Stromal cell of bone marrow (primary cell): ENCODE results near the gene CRTC1.

Experiments used
- DNase-seq: peaks from one replicate; pipeline ENCODE4 v3.0.0-alpha.2; 2012; ENCODE audit warnings: low read depth

The CRTC1 gene

GRCh38 chr19:18770663-18771327, 87.3 kb downstream of the CRTC1 start:
- no peak for DNase-seq

DNA sequence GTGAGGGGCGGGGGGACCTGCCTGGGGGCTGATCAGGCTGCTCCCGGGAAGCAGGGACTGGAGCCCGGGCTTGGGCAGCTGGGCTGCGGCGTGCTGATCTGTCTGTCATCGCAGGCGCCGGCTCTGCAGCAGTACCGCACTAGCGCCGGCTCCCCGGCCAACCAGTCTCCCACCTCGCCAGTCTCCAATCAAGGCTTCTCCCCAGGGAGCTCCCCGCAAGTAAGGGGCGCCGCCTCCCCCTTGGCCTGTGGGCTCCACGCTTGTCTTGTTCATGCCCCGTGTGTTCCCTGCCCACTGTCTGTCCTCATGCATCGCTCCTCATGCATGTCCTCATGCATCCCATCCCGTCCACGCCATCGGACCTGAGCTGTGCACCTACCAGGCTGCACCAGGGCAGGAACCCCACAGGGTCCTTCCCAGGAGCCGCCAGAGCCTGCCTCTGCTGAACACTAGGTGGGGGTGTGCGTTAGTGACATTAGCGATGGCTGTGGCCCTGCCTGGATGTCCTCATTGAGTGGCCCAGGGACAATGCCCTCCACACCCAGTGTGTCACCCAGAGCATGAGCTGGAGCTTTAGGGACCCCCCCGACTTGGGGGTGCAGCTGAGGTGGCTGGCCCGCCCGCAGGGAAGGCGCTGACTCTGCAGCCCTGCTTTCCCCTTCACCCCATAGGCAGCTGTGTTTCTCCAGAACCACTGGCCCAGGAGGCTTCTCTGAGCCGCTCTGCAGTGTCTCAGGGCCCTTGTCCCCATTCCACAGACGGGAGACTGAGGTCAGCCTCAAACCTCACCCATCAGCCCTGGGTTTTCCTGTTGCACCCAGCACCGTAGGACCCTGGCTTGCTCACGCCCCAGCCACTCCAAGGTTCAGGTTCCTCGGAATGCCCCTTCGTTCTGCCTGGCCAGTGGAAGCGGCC, 88.1 kb downstream of the CRTC1 start:
- DNase-seq = no peak

DNA sequence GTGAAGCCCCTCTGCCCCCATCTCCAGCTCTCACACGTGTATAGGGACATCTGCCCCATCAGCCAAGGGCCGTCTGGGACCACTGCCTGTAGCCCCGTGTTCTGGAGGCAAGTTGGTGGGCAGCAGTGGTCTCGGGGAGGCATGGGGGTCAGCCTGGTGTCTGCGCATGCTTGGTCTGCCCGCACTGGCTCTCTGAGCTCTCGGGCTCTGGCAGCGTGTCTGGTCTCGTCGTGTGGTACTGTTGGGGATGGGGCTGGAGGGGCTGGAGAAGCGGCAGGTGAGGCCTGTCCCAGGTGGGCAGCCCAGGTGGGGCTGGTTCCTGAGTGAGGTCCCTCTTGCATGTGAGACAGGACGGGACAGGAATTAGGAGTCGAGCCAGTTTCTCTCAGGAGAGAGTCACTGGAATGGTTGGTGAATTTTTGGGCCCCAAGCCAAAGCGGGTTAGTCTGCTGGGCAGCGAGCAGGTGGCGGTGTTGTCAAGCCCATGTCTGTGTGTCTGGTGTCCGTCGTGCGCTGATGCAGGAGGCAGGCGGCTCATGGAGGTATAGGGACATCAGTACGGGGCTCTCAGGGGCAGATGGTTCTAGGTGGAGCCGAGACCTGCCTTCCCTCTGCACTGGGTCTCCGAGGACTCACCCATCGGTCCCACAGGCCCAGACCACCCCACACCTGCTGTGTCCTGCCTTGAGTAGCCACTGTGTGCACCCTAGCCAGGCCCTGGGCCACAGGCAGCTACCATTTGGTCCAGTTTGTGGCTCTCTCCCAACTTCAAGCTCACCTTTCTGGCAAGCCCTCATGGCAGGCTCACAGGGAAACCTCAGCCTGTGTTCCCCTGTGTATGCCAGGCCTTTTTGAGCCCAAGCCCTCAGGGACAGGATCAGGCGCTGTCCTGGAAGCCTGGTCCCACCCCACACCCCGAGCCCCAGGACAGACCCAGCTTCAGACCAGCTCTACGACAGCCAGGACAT, 89.4 kb downstream of the CRTC1 start:
- DNase-seq = no peak

DNA sequence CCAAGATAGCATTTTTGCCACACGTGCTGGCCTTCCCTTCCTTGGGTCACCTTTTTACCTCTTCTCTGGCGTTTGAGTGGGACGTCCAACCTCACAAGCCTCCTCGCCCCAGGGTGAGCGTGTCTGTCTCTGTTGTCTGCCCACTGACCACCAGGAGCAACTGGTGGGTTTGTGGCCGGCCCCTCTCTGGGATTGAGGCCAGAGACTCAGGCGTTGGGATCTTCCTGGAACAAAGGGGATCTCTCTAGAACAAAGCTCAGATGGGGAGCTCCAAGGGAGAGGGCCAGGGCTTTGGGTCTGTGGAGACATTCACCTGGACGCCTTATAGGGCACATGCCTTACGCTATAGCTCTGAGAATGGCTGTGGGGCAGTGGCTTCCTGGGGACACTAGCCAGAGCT, 90.2 kb downstream of the CRTC1 start:
- no peak for DNase-seq

DNA sequence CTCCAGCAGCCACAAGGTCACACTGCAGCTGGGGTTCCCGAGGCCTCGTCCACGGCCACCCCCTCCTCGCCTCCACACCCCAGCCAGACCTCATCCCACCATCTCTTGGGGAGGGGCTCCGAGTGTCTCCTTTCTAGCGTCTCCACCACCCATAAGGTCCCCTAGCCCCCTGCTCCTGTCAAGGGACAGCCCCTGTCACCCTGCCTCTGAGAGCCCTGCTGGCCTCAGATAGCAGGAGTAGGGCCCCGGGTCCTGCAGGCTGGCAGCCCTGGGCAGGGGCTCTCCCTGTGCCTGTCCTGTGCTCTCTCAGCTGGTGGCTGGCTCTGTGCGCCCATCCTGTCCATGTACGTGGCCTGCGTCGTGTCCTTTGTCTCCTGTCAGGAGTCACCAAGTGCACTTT, 90.6 kb downstream of the CRTC1 start:
- no peak for DNase-seq

- no peak for DNase-seq
Observed at GRCh38 chr19:18774782-18775444, 91.4 kb downstream of the CRTC1 start.

- no peak for DNase-seq
Observed at GRCh38 chr19:18775586-18776287, 92.3 kb downstream of the CRTC1 start.

DNA sequence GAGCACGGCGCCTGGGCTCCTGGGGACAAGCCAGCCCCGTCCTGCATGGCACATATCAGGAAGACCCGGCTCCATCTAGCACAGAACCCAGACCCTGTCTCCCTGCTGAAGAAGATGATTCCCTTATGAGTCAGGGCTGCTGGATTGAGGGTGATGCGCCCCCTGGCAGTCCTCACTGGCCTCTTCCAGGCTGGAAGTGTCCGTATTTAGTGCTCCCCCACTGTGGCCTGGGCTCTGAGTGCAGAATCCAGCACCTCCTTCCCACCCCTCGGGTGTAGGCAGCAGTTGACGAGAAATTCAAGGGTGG, 92.8 kb downstream of the CRTC1 start:
- DNase-seq = no peak

DNA sequence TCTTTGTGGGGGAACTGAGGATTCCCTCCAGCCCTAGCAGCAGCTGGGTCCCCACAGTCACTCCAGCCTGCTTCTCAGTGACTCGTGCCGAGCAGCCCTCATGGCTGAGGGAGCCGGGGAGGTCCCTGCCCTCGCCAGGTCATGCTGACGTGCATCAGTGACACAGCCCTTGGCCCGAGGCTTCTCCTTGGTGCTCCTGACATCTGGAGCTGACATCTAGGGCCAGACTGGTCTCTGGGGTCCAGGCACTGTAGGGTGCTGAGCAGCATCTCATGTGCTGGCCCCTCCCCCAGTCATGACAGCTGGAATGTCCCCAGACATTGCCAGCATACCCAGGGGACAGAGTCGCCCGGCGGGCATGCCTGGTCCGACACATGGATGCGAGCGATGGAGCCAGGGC, 93.3 kb downstream of the CRTC1 start:
- DNase-seq = no peak

- no peak for DNase-seq
Observed at GRCh38 chr19:18777301-18778075, 94.0 kb downstream of the CRTC1 start.

DNA sequence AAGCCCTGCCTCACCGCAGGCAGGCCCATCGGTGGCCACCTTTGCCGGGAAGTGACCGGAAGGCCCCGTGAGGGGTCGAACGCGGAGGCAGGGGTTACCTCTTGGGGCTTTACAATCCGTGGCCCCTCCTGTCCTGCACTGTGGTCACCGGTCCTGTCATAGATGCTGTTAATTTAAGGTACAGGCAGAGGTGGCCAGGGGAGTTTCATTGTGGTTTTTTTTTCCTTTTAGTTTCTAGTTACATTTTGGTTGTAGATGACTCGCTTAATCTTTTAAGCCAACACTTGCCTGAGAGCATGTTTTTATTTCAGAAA, 94.6 kb downstream of the CRTC1 start:
- no peak for DNase-seq

DNA sequence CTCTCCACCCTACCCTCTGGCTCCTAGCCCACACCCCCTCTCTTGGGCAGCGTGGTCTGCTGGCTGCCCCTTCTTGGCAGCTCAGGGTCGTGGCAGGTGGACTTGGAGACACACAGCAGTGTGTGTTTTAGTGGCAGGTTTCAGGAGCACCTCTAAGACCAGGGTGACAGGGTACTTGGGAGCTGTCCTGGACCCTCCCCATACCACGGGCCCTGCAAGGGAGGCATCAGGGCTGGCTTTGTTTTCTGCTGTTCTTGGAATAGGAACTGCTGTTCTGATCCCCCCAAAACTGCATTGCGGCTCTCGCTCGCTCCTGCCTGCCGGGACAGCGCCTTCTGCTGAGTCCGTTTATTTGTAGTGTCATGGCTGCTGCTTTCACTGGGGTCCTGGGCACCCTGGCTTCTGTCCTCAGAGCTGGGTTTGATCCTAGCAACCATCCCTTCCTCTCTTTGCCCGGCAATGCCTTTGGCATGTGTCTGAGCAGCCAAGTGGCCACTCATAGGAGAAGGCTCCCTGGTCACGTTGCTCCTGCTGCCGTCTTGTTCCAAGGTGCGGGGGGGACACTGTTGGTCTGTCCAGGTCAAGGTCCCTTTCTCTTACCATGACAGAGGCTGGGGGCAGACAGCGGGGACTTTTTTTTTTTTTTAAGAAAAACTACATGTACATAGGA, 95.5 kb downstream of the CRTC1 start:
- no peak for DNase-seq

DNA sequence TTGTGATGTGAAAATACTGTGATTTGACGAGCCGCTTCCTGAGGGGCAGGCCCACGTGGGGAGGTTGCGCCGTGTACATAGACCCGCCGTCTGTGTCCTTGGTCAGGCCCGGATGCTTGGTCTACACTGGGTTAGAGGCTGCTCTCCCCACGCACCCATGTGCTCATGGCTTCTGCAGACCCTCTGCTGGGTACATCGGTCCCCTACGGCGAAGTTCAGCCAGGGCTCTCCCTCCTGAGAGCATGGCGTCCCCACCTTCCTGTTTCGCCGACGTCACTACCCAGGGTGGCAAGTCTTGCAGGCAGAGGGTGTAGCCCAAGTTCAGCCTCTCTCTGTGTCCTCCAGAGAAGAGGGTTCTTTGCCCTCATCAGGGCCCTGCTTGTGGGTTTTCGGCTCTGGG, 96.6 kb downstream of the CRTC1 start:
- DNase-seq = no peak

- DNase-seq = no peak
Observed at GRCh38 chr19:18780631-18781030, 97.2 kb downstream of the CRTC1 start.

- DNase-seq = no peak
Observed at GRCh38 chr19:18781047-18781600, 97.6 kb downstream of the CRTC1 start.

DNA sequence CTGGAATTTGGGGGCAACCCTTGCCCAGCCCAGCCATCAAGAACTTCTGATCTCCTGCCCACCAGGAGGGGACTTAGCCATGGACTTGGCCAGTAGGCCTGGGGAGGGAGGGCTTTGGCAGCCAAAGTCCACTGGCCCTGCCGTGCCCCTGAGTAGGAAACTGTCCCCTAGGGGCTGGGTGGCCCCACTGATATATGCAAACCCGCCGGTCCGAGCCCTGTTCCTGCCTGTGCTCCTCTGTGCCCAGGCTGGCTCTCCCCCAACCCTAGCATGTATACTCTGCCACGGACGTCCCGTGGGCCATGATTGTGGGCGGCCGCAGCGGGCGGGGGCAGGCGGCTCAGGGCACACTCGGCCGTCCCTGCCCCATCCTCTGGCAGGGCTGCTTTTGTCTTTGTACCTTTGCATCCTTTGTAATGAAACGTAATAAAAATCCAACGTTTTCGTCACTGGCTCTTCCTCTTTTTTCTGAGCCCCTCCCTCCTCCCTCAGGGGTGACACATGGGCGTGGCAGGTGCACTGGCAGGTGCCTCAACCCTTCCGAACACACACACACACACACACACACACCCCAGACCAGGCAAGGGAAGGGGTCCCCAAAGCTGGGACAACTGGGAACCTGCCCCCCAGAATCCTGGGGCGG, 98.5 kb downstream of the CRTC1 start:
- DNase-seq = no peak

DNA sequence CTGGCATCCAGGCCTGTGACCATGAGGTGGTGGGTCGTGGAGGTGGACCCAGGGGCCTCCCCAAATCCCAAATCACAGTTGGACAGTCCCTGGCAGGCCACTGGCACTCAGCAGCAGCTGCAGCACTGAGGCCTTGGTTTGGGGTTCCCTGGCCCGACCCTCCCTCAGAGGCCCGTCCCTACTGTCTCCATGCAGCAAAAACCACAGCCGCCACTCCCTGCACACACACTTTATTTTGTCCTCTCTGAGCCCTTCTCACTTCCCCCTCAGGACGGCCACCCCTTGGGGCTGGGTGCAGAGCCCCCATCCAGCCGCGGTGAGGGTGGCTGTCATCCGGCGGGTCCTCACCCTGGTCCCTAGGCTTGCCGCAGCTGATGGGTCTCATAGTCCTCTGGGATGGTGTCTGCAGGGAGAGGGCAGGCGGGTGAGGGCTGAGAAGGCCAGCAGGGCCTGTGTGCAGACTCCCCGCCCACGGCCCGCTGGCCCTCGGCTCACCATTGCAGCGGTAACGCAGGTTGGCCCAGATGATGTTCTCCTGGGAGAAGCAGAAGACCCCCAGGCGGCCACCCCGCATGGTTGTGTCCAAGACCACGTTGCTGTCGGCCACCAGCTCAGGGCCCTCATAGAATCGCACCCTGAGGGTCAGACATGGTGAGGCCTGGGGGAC, 99.2 kb downstream of the CRTC1 start:
- no peak for DNase-seq

- no peak for DNase-seq
Observed at GRCh38 chr19:18783958-18784785, 100.7 kb downstream of the CRTC1 start.
